GM12874 (cell line): ENCODE results near the gene TEKT2.

ENCODE experiments used
- TF ChIP-seq, protein P1 (sequence below): IDR thresholded peaks from 2 replicates; pipeline ENCODE4 v1.5.1; 2011; ENCODE audit warnings: low read depth, mild to moderate bottlenecking, control low read depth, low read length, moderate library complexity; ENCODE audit not compliant: insufficient read depth

TEKT2 gene

DNA sequence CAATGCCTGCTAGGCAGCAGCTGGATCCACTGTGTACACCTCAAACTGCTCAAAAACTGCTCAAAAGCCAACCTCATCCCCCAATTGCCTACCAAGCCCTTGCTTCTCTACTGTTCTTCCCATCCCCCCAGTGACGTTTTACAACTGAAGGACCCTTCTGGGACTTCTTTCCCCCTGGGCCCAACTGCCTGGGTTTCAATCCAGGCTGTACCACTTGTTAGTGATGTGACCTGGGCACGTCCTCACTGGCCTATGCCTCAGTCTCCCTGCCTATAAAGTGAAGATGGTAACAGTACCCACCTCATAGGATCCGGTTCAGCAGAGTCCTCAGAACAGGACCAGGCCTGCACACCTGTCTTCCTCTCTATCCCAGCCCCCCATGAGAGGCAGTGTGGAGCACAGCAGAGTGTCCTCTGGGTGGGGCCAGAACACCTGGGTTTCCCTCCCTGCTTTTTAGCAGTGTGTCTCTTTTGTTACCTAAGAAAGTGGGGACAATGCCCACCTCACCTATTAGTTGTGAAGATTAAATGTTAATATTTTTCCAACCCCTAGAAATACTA, 1.9 kb upstream of the TEKT2 start:
- TF ChIP-seq, protein P1, sequence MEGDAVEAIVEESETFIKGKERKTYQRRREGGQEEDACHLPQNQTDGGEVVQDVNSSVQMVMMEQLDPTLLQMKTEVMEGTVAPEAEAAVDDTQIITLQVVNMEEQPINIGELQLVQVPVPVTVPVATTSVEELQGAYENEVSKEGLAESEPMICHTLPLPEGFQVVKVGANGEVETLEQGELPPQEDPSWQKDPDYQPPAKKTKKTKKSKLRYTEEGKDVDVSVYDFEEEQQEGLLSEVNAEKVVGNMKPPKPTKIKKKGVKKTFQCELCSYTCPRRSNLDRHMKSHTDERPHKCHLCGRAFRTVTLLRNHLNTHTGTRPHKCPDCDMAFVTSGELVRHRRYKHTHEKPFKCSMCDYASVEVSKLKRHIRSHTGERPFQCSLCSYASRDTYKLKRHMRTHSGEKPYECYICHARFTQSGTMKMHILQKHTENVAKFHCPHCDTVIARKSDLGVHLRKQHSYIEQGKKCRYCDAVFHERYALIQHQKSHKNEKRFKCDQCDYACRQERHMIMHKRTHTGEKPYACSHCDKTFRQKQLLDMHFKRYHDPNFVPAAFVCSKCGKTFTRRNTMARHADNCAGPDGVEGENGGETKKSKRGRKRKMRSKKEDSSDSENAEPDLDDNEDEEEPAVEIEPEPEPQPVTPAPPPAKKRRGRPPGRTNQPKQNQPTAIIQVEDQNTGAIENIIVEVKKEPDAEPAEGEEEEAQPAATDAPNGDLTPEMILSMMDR: no peak

- TF ChIP-seq, protein P1: no peak
Measured at GRCh38 chr1:36083219-36083618, 675 bp upstream of the TEKT2 start.

- TF ChIP-seq, protein P1: no peak
Measured at GRCh38 chr1:36084497-36085115, 712 bp downstream of the TEKT2 start.

GRCh38 chr1:36085126-36085525, 1.2 kb downstream of the TEKT2 start:
- TF ChIP-seq, protein P1: no peak

- TF ChIP-seq, protein P1: no peak
Measured at GRCh38 chr1:36085686-36086526, 2.0 kb downstream of the TEKT2 start.

- TF ChIP-seq, protein P1: no peak
Measured at GRCh38 chr1:36086529-36087232, 2.8 kb downstream of the TEKT2 start.
